Measurements from ENCODE around the gene GRXCR1.

- no peak for TF ChIP-seq SP1 (IDR thresholded peaks at IDR 0.05)
- no peak for TF ChIP-seq SP1 (CRISPR knock-in tag; IDR thresholded peaks at IDR 0.05)
- no peak for TF ChIP-seq PHF8 (CRISPR knock-in tag; IDR thresholded peaks at IDR 0.05)
- TF ChIP-seq, protein P1, sequence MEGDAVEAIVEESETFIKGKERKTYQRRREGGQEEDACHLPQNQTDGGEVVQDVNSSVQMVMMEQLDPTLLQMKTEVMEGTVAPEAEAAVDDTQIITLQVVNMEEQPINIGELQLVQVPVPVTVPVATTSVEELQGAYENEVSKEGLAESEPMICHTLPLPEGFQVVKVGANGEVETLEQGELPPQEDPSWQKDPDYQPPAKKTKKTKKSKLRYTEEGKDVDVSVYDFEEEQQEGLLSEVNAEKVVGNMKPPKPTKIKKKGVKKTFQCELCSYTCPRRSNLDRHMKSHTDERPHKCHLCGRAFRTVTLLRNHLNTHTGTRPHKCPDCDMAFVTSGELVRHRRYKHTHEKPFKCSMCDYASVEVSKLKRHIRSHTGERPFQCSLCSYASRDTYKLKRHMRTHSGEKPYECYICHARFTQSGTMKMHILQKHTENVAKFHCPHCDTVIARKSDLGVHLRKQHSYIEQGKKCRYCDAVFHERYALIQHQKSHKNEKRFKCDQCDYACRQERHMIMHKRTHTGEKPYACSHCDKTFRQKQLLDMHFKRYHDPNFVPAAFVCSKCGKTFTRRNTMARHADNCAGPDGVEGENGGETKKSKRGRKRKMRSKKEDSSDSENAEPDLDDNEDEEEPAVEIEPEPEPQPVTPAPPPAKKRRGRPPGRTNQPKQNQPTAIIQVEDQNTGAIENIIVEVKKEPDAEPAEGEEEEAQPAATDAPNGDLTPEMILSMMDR (CRISPR knock-in tag; IDR thresholded peaks at IDR 0.05) = no peak
- TF ChIP-seq ZNF609 (CRISPR knock-in tag; IDR thresholded peaks at IDR 0.05; ENCODE audit: borderline replicate concordance) = no peak
- no peak for TF ChIP-seq RAD21 (CRISPR knock-in tag; IDR thresholded peaks at IDR 0.05)
- no peak for TF ChIP-seq ZNF747 (CRISPR knock-in tag; IDR thresholded peaks at IDR 0.05; ENCODE audit: borderline replicate concordance)
- no peak for TF ChIP-seq ZNF383 (CRISPR knock-in tag; IDR thresholded peaks at IDR 0.05; ENCODE audit: borderline replicate concordance)
- no peak for TF ChIP-seq NFYB (CRISPR knock-in tag; IDR thresholded peaks at IDR 0.05)
- no peak for TF ChIP-seq NFYC (CRISPR knock-in tag; IDR thresholded peaks at IDR 0.05)
- TF ChIP-seq ZSCAN12 (CRISPR knock-in tag; IDR thresholded peaks at IDR 0.05) = no peak
- no peak for TF ChIP-seq ZNF225 (CRISPR knock-in tag; IDR thresholded peaks at IDR 0.05)
Observed at GRCh38 chr4:42925921-42926320, 33.4 kb downstream of the GRXCR1 start.

Measured in HepG2 (cell line).